Neuronal stem cell (in vitro differentiated cells): Measurements from ENCODE around the gene MAPKAP1.

ENCODE experiments used
- DNase-seq: peaks from one replicate; pipeline ENCODE4 v3.0.0-alpha.2; 2013; ENCODE audit warnings: low spot score
- H2AFZ ChIP-seq: one replicate; pipeline ENCODE4 v1.6.1; 2013; ENCODE audit warnings: mild to moderate bottlenecking, low read length, inconsistent platforms
- H2AK5ac ChIP-seq: 2 replicates; pipeline ENCODE4 v1.6.1; 2013; ENCODE audit warnings: low read depth, mild to moderate bottlenecking, inconsistent platforms, low read length, moderate library complexity, mixed read lengths
- H2BK120ac ChIP-seq: 2 replicates; pipeline ENCODE4 v1.6.1; 2013; ENCODE audit warnings: low read depth, mild to moderate bottlenecking, inconsistent platforms, low read length, moderate library complexity, mixed read lengths
- H2BK12ac ChIP-seq: one replicate; pipeline ENCODE4 v1.6.1; 2013; ENCODE audit warnings: low read length, inconsistent platforms
- H2BK15ac ChIP-seq: 2 replicates; pipeline ENCODE4 v1.6.1; 2013; ENCODE audit warnings: mild to moderate bottlenecking, low read length, inconsistent platforms, mixed read lengths
- H2BK5ac ChIP-seq: one replicate; pipeline ENCODE4 v1.6.1; 2013; ENCODE audit warnings: inconsistent platforms, mild to moderate bottlenecking, low read length, moderate library complexity
- H3K14ac ChIP-seq: one replicate; pipeline ENCODE4 v1.6.1; 2013; ENCODE audit warnings: low read length, inconsistent platforms
- H3K18ac ChIP-seq: 2 replicates; pipeline ENCODE4 v1.6.1; 2013; ENCODE audit warnings: low read length, inconsistent platforms
- H3K23ac ChIP-seq: 2 replicates; pipeline ENCODE4 v1.6.1; 2013; ENCODE audit warnings: low read depth, mild to moderate bottlenecking, mixed read lengths, low read length, inconsistent platforms; ENCODE audit not compliant: poor library complexity
- H3K27ac ChIP-seq: replicated peaks from 3 replicates; pipeline ENCODE4 v1.5.1; 2013; ENCODE audit warnings: low read length, inconsistent platforms
- H3K27me3 ChIP-seq, 3 experiments: 2 replicates each; pipeline ENCODE4 v1.6.1; 2013; ENCODE audit warnings: low read length in 3 of 3, mild to moderate bottlenecking in 2 of 3, inconsistent platforms in 1 of 3, low read depth in 1 of 3, mixed read lengths in 1 of 3, moderate library complexity in 1 of 3; ENCODE audit not compliant: control insufficient read depth in 3 of 3, insufficient read depth in 3 of 3
- H3K36me3 ChIP-seq, 2 donors: replicated peaks in 1 of 2; 2 replicates each; pipeline ENCODE4 v1.6.1; 2013; ENCODE audit warnings: low read length in 2 of 2; ENCODE audit not compliant: control insufficient read depth in 2 of 2, insufficient read depth in 2 of 2
- H3K4ac ChIP-seq: 2 replicates; pipeline ENCODE4 v1.6.1; 2013; ENCODE audit warnings: inconsistent platforms, mild to moderate bottlenecking, low read length, moderate library complexity
- H3K4me1 ChIP-seq, 2 donors: 1 replicate in 1 of 2; 2 replicates in 1 of 2; pipeline ENCODE4 v1.6.1; 2013; ENCODE audit warnings: low read length in 2 of 2, low read depth in 1 of 2; ENCODE audit not compliant: control insufficient read depth in 2 of 2, insufficient read depth in 1 of 2
- H3K4me2 ChIP-seq: one replicate; pipeline ENCODE4 v1.6.1; 2013; ENCODE audit warnings: mild to moderate bottlenecking, low read length, inconsistent platforms; ENCODE audit not compliant: insufficient read depth, poor library complexity, severe bottlenecking
- H3K4me3 ChIP-seq, 2 donors: 2 replicates each; pipeline ENCODE4 v1.5.1; 2013; ENCODE audit warnings: low read length in 2 of 2, mild to moderate bottlenecking in 2 of 2, inconsistent platforms in 1 of 2, moderate library complexity in 1 of 2
- H3K79me1 ChIP-seq: one replicate; pipeline ENCODE4 v1.6.1; 2013; ENCODE audit warnings: low read depth, mild to moderate bottlenecking, inconsistent platforms, low read length, moderate library complexity
- H3K9ac ChIP-seq: one replicate; pipeline ENCODE4 v1.6.1; 2013; ENCODE audit warnings: mild to moderate bottlenecking, low read depth, low read length, inconsistent platforms; ENCODE audit not compliant: poor library complexity
- H3K9me3 ChIP-seq, 2 donors: replicated peaks in 1 of 2; 2 replicates each; pipeline versions ENCODE3 to v1.6.1; 2013; ENCODE audit warnings: low read length in 2 of 2, mild to moderate bottlenecking in 2 of 2, inconsistent platforms in 1 of 2, low read depth in 1 of 2, mixed read lengths in 1 of 2, moderate library complexity in 1 of 2; ENCODE audit not compliant: control insufficient read depth in 2 of 2, insufficient read depth in 1 of 2
- H4K8ac ChIP-seq: one replicate; pipeline ENCODE4 v1.6.1; 2013; ENCODE audit warnings: low read depth, mild to moderate bottlenecking, inconsistent platforms, low read length, moderate library complexity
- H4K91ac ChIP-seq: one replicate; pipeline ENCODE4 v1.6.1; 2013; ENCODE audit warnings: low read length, low read depth, mild to moderate bottlenecking, inconsistent platforms; ENCODE audit not compliant: poor library complexity
- WGBS, 2 donors: extraction: QIAGEN DNeasy Blood & Tissue Kit; methylation state at CpG; one replicate each; pipeline ENCODE4 v1.1.7; 2013; ENCODE audit warnings: missing lambda C conversion rate in 2 of 2, mixed read lengths in 1 of 2; ENCODE audit not compliant: insufficient read length in 2 of 2, insufficient replicate concordance in 1 of 2; ENCODE audit errors: extremely low coverage in 2 of 2; 5-methylcytosine and 5-hydroxymethylcytosine counted together

MAPKAP1 gene

GRCh38 chr9:125639057-125639456 is 68.0 kb downstream of the MAPKAP1 start:
- H2AK5ac ChIP-seq: no peak overlapping the region
- H3K36me3 ChIP-seq: no peaks in the 10 kb centered on the region
- H3K79me1 ChIP-seq: peaks cover 2% of the 10 kb centered on the region
- no peak overlapping the region for H2AFZ ChIP-seq
- H3K9me3 ChIP-seq: no peaks in the 10 kb centered on the region
- H2BK12ac ChIP-seq: no peak overlapping the region
- H2BK5ac ChIP-seq: no peak overlapping the region
- no peak overlapping the region for H4K8ac ChIP-seq
- no peak overlapping the region for H3K4me3 ChIP-seq
- H3K18ac ChIP-seq: no peak overlapping the region
- no peak overlapping the region for H3K23ac ChIP-seq
- no peak overlapping the region for H3K14ac ChIP-seq
- H3K4me2 ChIP-seq: no peak overlapping the region
- no peak overlapping the region for H3K4ac ChIP-seq
- no peak overlapping the region for H2BK15ac ChIP-seq
- DNase-seq: no peak
- no CpG with 5 or more reads among the region's 4 CpGs for WGBS, 2 donors
- H4K91ac ChIP-seq: no peak overlapping the region
- H3K9ac ChIP-seq: no peak overlapping the region
- H2BK120ac ChIP-seq: no peak overlapping the region
- H3K4me1 ChIP-seq: no peaks in the 10 kb centered on the region
- H3K27me3 ChIP-seq: no peaks in the 10 kb centered on the region
- H3K27ac ChIP-seq: no peak overlapping the region

- no peak overlapping the region for H3K9ac ChIP-seq
- no peak overlapping the region for H4K8ac ChIP-seq
Measured at GRCh38 chr9:125638239-125639045, 68.6 kb downstream of the MAPKAP1 start.

GRCh38 chr9:125637241-125637640 is 69.8 kb downstream of the MAPKAP1 start:
- no peak overlapping the region for H3K4ac ChIP-seq
- H3K4me1 ChIP-seq: peaks cover 0 to 3% of the 10 kb centered on the region in 2 donors
- H3K18ac ChIP-seq: no peak overlapping the region
- no peak overlapping the region for H2AFZ ChIP-seq
- no peak overlapping the region for H3K14ac ChIP-seq
- no peak overlapping the region for H2BK120ac ChIP-seq
- no peaks in the 10 kb centered on the region for H3K9me3 ChIP-seq
- H3K36me3 ChIP-seq: no peaks in the 10 kb centered on the region
- WGBS, 2 donors: 100% methylated on average over 1 of the region's 2 CpGs; no CpG with 5 or more reads in 1 of the 2 donors
- H2BK15ac ChIP-seq: no peak overlapping the region
- H3K9ac ChIP-seq: no peak overlapping the region
- no peak overlapping the region for H2BK12ac ChIP-seq
- no peak for DNase-seq
- no peak overlapping the region for H3K4me2 ChIP-seq
- H4K8ac ChIP-seq: no peak overlapping the region
- no peak overlapping the region for H3K23ac ChIP-seq
- H3K27me3 ChIP-seq: no peaks in the 10 kb centered on the region
- peaks cover 2% of the 10 kb centered on the region for H3K79me1 ChIP-seq
- no peak overlapping the region for H2BK5ac ChIP-seq
- no peak overlapping the region for H3K4me3 ChIP-seq
- H4K91ac ChIP-seq: no peak overlapping the region
- H3K27ac ChIP-seq: no peak overlapping the region
- no peak overlapping the region for H2AK5ac ChIP-seq

More at GRCh38 chr9:125638239-125639045, 68.6 kb downstream of the MAPKAP1 start:
- Histone ChIP-seq H3K79me1 (peaks cover 2% of the 10 kb centered on the region), H3K27ac (no peak overlapping the region), H3K36me3 (no peaks in the 10 kb centered on the region), H2AK5ac (no peak overlapping the region), H3K4me1 (no peaks in the 10 kb centered on the region), H3K9me3 (no peaks in the 10 kb centered on the region), H2BK5ac (no peak overlapping the region), H4K91ac (no peak overlapping the region), H3K23ac (no peak overlapping the region), H2BK15ac (no peak overlapping the region), H3K14ac (no peak overlapping the region), H3K4ac (no peak overlapping the region), H3K4me3 (no peak overlapping the region), H3K4me2 (no peak overlapping the region), H2BK12ac (no peak overlapping the region), H2BK120ac (no peak overlapping the region), H3K27me3 (no peaks in the 10 kb centered on the region), H3K18ac (no peak overlapping the region), H2AFZ (no peak overlapping the region)
- DNase-seq: no peak
- no CpG with 5 or more reads among the region's 7 CpGs for WGBS, 2 donors

GRCh38 chr9:125635888-125636287 is 71.1 kb downstream of the MAPKAP1 start:
- H2AK5ac ChIP-seq: no peak overlapping the region
- no peak overlapping the region for H2AFZ ChIP-seq
- no peak overlapping the region for H4K8ac ChIP-seq
- no peak overlapping the region for H3K18ac ChIP-seq
- H3K4me2 ChIP-seq: no peak overlapping the region
- no peak overlapping the region for H2BK120ac ChIP-seq
- no peak overlapping the region for H4K91ac ChIP-seq
- H3K27me3 ChIP-seq: no peaks in the 10 kb centered on the region
- peaks cover 0 to 3% of the 10 kb centered on the region in 2 donors for H3K4me1 ChIP-seq
- no peak overlapping the region for H3K27ac ChIP-seq
- H3K14ac ChIP-seq: no peak overlapping the region
- no peaks in the 10 kb centered on the region for H3K36me3 ChIP-seq
- no peak overlapping the region for H3K9ac ChIP-seq
- no peak overlapping the region for H2BK15ac ChIP-seq
- no peak overlapping the region for H3K23ac ChIP-seq
- H3K79me1 ChIP-seq: peaks cover 2% of the 10 kb centered on the region
- no peak overlapping the region for H2BK5ac ChIP-seq
- H3K4me3 ChIP-seq: no peak overlapping the region
- no peak overlapping the region for H3K4ac ChIP-seq
- no CpG with 5 or more reads among the region's 2 CpGs for WGBS, 2 donors
- no peak for DNase-seq
- no peaks in the 10 kb centered on the region for H3K9me3 ChIP-seq
- no peak overlapping the region for H2BK12ac ChIP-seq
